HCT116 (cell line): ENCODE data around the gene DIAPH3. TPM values are rescaled to one million over a fixed set of nuclear protein-coding genes. Genes with fewer than 3 reads are reported as not detected.

Experiments used
- ATAC-seq: fragments of 200-7000 bp; cut with Tn5 transposase; 2 replicates; pipeline ENCODE4 v1.9.1; 2020; ENCODE audit warnings: mild to moderate bottlenecking, moderate library complexity
- BruUV-seq: library from RNA; stranded (reverse); fragments of 400-500 nt; replicated peaks from 2 replicates; lab custom pipeline; 2021; lab: Mats Ljungman, UMichigan
- CTCF ChIA-PET: fragments of 300-600 bp; sonication (Branson Sonifier 250); formaldehyde crosslinking; loops from one replicate; lab custom pipeline; 2021; ENCODE audit warnings: antibody characterized with exemption; lab: Charles Lee
- POLR2A ChIA-PET: fragments of 300-600, 350-600 bp; sonication (Branson Sonifier 250); formaldehyde crosslinking; loops from one replicate; lab custom pipeline; 2021; ENCODE audit warnings: antibody characterized with exemption; lab: Charles Lee
- RAD21 ChIA-PET, 2 experiments: fragments of 300-600 bp; sonication (Branson Sonifier 250); formaldehyde crosslinking; loops; one replicate each; lab custom pipeline; 2023; ENCODE audit warnings: low total read pairs in 2 of 2; ENCODE audit not compliant: uncharacterized antibody in 2 of 2, unreplicated experiment in 2 of 2, low non-redundant PET in 1 of 2; lab: Charles Lee
- DNase-seq: peaks from one replicate; pipeline ENCODE4 v3.0.0-alpha.2; 2010; ENCODE audit warnings: low read depth, low spot score
- H2AFZ ChIP-seq: fragments of 200-600 bp; shearing (Covaris generic), sonication (generic); 2 replicates; pipeline ENCODE4 v1.6.1; 2017; ENCODE audit warnings: low read depth, mixed run types, mixed read lengths, antibody characterized with exemption, low read length; ENCODE audit not compliant: poor library complexity, severe bottlenecking
- H3K27ac ChIP-seq: 2 replicates; pipeline ENCODE4 v1.5.1; 2012; ENCODE audit warnings: low read depth, low read length
- H3K27me3 ChIP-seq: fragments of 200-600 bp; sonication (generic); 2 replicates; pipeline ENCODE4 v1.6.1; 2016; ENCODE audit warnings: mixed run types, low read length, mixed read lengths; ENCODE audit not compliant: insufficient read depth
- H3K36me3 ChIP-seq, 2 experiments: fragments of 200-500 bp in 1 of 2; fragments of 200-600 bp in 1 of 2; sonication (Bioruptor generic) in 1 of 2; sonication (generic) in 1 of 2; 2 replicates each; pipeline versions ENCODE4 v1.5.1 to v1.6.1; 2014 to 2016; ENCODE audit warnings: low read length in 2 of 2, inconsistent platforms in 1 of 2, mixed read lengths in 1 of 2, mixed run types in 1 of 2; ENCODE audit not compliant: insufficient read depth in 2 of 2, control insufficient read depth in 1 of 2
- H3K4me1 ChIP-seq, 2 experiments: fragments of 200-600 bp in 1 of 2; sonication (generic) in 1 of 2; 2 replicates each; pipeline versions ENCODE4 v1.5.1 to v1.6.1; 2012 to 2017; ENCODE audit warnings: low read length in 2 of 2, inconsistent platforms in 1 of 2, mild to moderate bottlenecking in 1 of 2, mixed read lengths in 1 of 2, mixed run types in 1 of 2, moderate library complexity in 1 of 2; ENCODE audit not compliant: insufficient read depth in 2 of 2, control insufficient read depth in 1 of 2
- H3K4me2 ChIP-seq: fragments of 200-600 bp; sonication (generic); 2 replicates; pipeline ENCODE4 v1.6.1; 2017; ENCODE audit warnings: mixed run types, low read length, mixed read lengths
- H3K4me3 ChIP-seq, 2 experiments: fragments of 200-600 bp in 1 of 2; sonication (generic) in 1 of 2; replicated peaks in 1 of 2; 2 replicates each; pipeline ENCODE4 v1.5.1; 2011 to 2016; ENCODE audit warnings: low read length in 2 of 2, control low read depth in 1 of 2, low read depth in 1 of 2, mild to moderate bottlenecking in 1 of 2, mixed read lengths in 1 of 2, mixed run types in 1 of 2
- H3K79me2 ChIP-seq: fragments of 200-600 bp; sonication (generic); 2 replicates; pipeline ENCODE4 v1.6.1; 2017; ENCODE audit warnings: mild to moderate bottlenecking, mixed run types, low read length, moderate library complexity, mixed read lengths; ENCODE audit not compliant: insufficient read depth
- H3K9ac ChIP-seq: fragments of 200-600 bp; sonication (generic); 2 replicates; pipeline ENCODE4 v1.6.1; 2016; ENCODE audit warnings: low read length, mixed read lengths
- H3K9me2 ChIP-seq: fragments of 200-600 bp; sonication (generic), shearing (Covaris generic); 2 replicates; pipeline ENCODE4 v1.6.1; 2017; ENCODE audit warnings: mixed run types, mild to moderate bottlenecking, moderate library complexity; ENCODE audit not compliant: insufficient read depth
- H3K9me3 ChIP-seq, 2 experiments: fragments of 200-500 bp in 1 of 2; fragments of 200-600 bp in 1 of 2; sonication (Bioruptor generic) in 1 of 2; sonication (generic) in 1 of 2; 2 replicates each; pipeline ENCODE4 v1.6.1; 2014 to 2017; ENCODE audit warnings: low read length in 2 of 2, mixed read lengths in 2 of 2, inconsistent platforms in 1 of 2, low read depth in 1 of 2, mild to moderate bottlenecking in 1 of 2, mixed run types in 1 of 2, moderate library complexity in 1 of 2; ENCODE audit not compliant: control insufficient read depth in 1 of 2, insufficient read depth in 1 of 2
- H4K20me1 ChIP-seq: fragments of 200-600 bp; sonication (generic), shearing (Covaris generic); 2 replicates; pipeline ENCODE4 v1.6.1; 2017; ENCODE audit warnings: mixed run types, mild to moderate bottlenecking, moderate library complexity; ENCODE audit not compliant: insufficient read depth
- CTCF ChIP-seq, 3 experiments: fragments of 200-600 bp in 1 of 3; sonication (generic) in 1 of 3; IDR thresholded peaks in 2 of 3; conservative IDR thresholded peaks in 1 of 3; 2 replicates each; pipeline ENCODE4 v1.5.1; 2012 to 2017; ENCODE audit warnings: low read depth in 2 of 3, low read length in 2 of 3, antibody characterized with exemption in 1 of 3, borderline replicate concordance in 1 of 3, control low read depth in 1 of 3, mild to moderate bottlenecking in 1 of 3, mixed read lengths in 1 of 3, mixed run types in 1 of 3, moderate library complexity in 1 of 3; ENCODE audit not compliant: insufficient read depth in 1 of 3
- ELF1 ChIP-seq: IDR thresholded peaks from 2 replicates; pipeline ENCODE4 v1.6.1; 2012; ENCODE audit warnings: low read depth, borderline replicate concordance
- RAD21 ChIP-seq: IDR thresholded peaks from 2 replicates; pipeline ENCODE4 v1.6.1; 2012; ENCODE audit warnings: low read depth, mild to moderate bottlenecking
- SP1 ChIP-seq: IDR thresholded peaks from 2 replicates; pipeline ENCODE4 v1.6.1; 2012; ENCODE audit warnings: low read depth
- TCF7L2 ChIP-seq: IDR thresholded peaks from 2 replicates; pipeline ENCODE4 v1.7.0; 2011; ENCODE audit warnings: borderline replicate concordance, inconsistent platforms; ENCODE audit not compliant: insufficient read depth, insufficient read length; ENCODE audit errors: extremely low read depth
- intact Hi-C: fragments of 100-400 bp; cut with micrococcal nuclease; formaldehyde crosslinking; loops from 2 replicates; pipeline ENCODE4 v1.10.0; 2022
- total RNA-seq: library from RNA; stranded (reverse); gene quantifications from one replicate; pipeline ENCODE4 v1.2.1, GENCODE V29; 2021; ENCODE audit not compliant: unreplicated experiment

The DIAPH3 gene
- total RNA-seq, 1 experiment from 2014 or later = 22.8 TPM

GRCh38 chr13:60093425-60094019, 70.2 kb downstream of the DIAPH3 start:
- H3K9ac ChIP-seq = no peak overlapping the region
- RAD21 ChIA-PET = no interaction called here
- no peak overlapping the region for H3K27ac ChIP-seq
- H3K36me3 ChIP-seq = no peaks in the 10 kb centered on the region
- peaks cover 3 to 5% of the 10 kb centered on the region in 2 experiments; a peak in 2 of 4 replicates for H3K4me1 ChIP-seq
- intact Hi-C loops = no loop called here
- POLR2A ChIA-PET = interaction anchor here (1.0 kb wide), 1 partner anchor 16 kb away, joined by 3 read pairs; no protein-coding TSS in a partner anchor
- no peaks in the 10 kb centered on the region for H3K9me3 ChIP-seq
- H4K20me1 ChIP-seq = no peaks in the 10 kb centered on the region
- no peak overlapping the region for H2AFZ ChIP-seq
- H3K79me2 ChIP-seq = peaks cover 7% of the 10 kb centered on the region; the same call in 1 of the 2 replicates
- no TSS peak for BruUV-seq
- H3K4me2 ChIP-seq = no peak overlapping the region
- ATAC-seq (no peak), DNase-seq (no peak)
- no peaks in the 10 kb centered on the region for H3K9me2 ChIP-seq
- CTCF ChIA-PET = no interaction called here
- no peaks in the 10 kb centered on the region for H3K27me3 ChIP-seq
- no peak overlapping the region for H3K4me3 ChIP-seq
- no peak for TF ChIP-seq TCF7L2
- no peak for TF ChIP-seq ELF1
- TF ChIP-seq SP1 = peak; percentile 19; the same call in 1 of the 2 replicates
- TF ChIP-seq RAD21 = no peak

GRCh38 chr13:60091573-60091972, 72.2 kb downstream of the DIAPH3 start:
- Histone ChIP-seq H3K36me3 (no peaks in the 10 kb centered on the region), H3K4me3 (no peak overlapping the region), H3K4me1 (peaks cover 3 to 5% of the 10 kb centered on the region in 2 experiments; a peak in 2 of 4 replicates), H3K9me2 (no peaks in the 10 kb centered on the region), H3K9ac (no peak overlapping the region), H3K27ac (no peak overlapping the region), H3K9me3 (no peaks in the 10 kb centered on the region), H4K20me1 (no peaks in the 10 kb centered on the region), H3K79me2 (peaks cover 7% of the 10 kb centered on the region; the same call in 1 of the 2 replicates), H2AFZ (no peak overlapping the region), H3K27me3 (no peaks in the 10 kb centered on the region), H3K4me2 (no peak overlapping the region)
- no peak for TF ChIP-seq TCF7L2
- 0 out of 6 replicates have a peak, but pooled peaks of 1 of the 3 experiments have one; percentile 14 for TF ChIP-seq CTCF (IDR thresholded peaks at IDR 0.05 in 2 of 3, conservative IDR thresholded peaks at IDR 0.05 in 1 of 3; ENCODE audit: borderline replicate concordance in 1 of 3, insufficient read depth in 1 of 3, low read depth in 2 of 3, low read length in 2 of 3)
- no peak for TF ChIP-seq RAD21
- CTCF ChIA-PET = no interaction called here
- RAD21 ChIA-PET = no interaction called here
- intact Hi-C loops = no loop called here
- ATAC-seq = no peak
- DNase-seq = no peak
- no TSS peak for BruUV-seq
- POLR2A ChIA-PET = no interaction called here
